Measurements from ENCODE around the gene RAPGEF6. TPM values are rescaled to one million over a fixed set of nuclear protein-coding genes. Genes with fewer than 3 reads are reported as not detected.

Gene RAPGEF6
- total RNA-seq, 1 donor = 15.6 TPM

DNA sequence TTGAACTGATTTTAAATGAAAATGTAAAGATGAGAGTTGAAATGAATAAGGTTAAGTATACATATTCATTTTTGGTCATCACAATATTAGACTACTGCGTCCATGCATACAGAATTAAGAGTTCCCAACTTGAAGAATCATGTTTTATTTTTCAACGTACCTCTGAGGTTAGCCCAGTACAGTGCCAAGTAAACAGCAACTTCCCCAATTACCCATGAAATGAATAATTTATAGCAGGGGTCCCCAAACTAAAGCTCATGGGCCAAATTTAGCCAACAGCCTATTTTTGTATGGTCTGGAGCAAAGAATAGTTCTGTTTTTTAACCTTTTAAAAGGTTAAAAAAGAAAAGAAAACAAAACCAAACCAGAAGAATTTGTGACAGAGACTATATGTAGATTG lies 203.2 kb downstream of the RAPGEF6 start:
- no peak for DNase-seq (ENCODE audit: insufficient read length, low spot score, missing footprints)
- Histone ChIP-seq H3K27me3 (ENCODE audit: insufficient read depth, low read length) (no peaks in the 10 kb centered on the region), H2AFZ (ENCODE audit: low read length) (no peak overlapping the region), H3K4me2 (ENCODE audit: insufficient read depth, low read length) (no peak overlapping the region), H4K20me1 (ENCODE audit: insufficient read depth, low read length) (no peaks in the 10 kb centered on the region), H3K4me1 (ENCODE audit: insufficient read depth, low read length) (no peaks in the 10 kb centered on the region), H3K4me3 (ENCODE audit: insufficient read depth, low read length) (no peak overlapping the region), H3K27ac (ENCODE audit: low read depth, low read length) (no peak overlapping the region), H3K9me3 (ENCODE audit: low read depth, low read length) (no peaks in the 10 kb centered on the region), H3K79me2 (ENCODE audit: insufficient read depth, low read length) (no peaks in the 10 kb centered on the region), H3K36me3 (ENCODE audit: insufficient read depth, low read length) (peaks cover 10% of the 10 kb centered on the region)
- TF ChIP-seq, protein P1, sequence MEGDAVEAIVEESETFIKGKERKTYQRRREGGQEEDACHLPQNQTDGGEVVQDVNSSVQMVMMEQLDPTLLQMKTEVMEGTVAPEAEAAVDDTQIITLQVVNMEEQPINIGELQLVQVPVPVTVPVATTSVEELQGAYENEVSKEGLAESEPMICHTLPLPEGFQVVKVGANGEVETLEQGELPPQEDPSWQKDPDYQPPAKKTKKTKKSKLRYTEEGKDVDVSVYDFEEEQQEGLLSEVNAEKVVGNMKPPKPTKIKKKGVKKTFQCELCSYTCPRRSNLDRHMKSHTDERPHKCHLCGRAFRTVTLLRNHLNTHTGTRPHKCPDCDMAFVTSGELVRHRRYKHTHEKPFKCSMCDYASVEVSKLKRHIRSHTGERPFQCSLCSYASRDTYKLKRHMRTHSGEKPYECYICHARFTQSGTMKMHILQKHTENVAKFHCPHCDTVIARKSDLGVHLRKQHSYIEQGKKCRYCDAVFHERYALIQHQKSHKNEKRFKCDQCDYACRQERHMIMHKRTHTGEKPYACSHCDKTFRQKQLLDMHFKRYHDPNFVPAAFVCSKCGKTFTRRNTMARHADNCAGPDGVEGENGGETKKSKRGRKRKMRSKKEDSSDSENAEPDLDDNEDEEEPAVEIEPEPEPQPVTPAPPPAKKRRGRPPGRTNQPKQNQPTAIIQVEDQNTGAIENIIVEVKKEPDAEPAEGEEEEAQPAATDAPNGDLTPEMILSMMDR (IDR thresholded peaks at IDR 0.05; ENCODE audit: extremely low read depth, low read depth, low read length) = no peak

DNA sequence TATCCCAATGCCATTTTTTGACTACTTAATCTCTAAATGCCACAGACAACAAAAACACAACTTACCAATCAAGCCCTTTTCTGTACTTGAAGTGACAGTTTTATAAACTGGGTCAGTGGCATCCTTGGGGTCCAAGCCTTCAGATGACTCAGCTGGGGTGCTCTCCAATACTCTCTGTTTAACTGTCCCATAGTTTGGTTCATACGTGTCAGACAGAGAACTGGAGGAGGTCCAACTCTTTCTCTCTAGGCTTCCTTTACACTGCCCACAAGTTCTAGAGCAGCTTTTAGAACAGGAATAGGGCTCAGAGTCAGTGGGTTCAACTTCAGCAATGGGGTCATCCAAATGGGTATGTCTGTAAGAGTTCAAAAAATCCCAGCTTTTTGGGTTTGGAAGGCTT lies 204.2 kb downstream of the RAPGEF6 start:
- Histone ChIP-seq H3K27ac (ENCODE audit: low read depth, low read length) (no peak overlapping the region), H3K9me3 (ENCODE audit: low read depth, low read length) (no peaks in the 10 kb centered on the region), H3K27me3 (ENCODE audit: insufficient read depth, low read length) (no peaks in the 10 kb centered on the region), H3K4me3 (ENCODE audit: insufficient read depth, low read length) (no peak overlapping the region), H3K4me1 (ENCODE audit: insufficient read depth, low read length) (no peaks in the 10 kb centered on the region), H2AFZ (ENCODE audit: low read length) (no peak overlapping the region), H4K20me1 (ENCODE audit: insufficient read depth, low read length) (no peaks in the 10 kb centered on the region), H3K79me2 (ENCODE audit: insufficient read depth, low read length) (no peaks in the 10 kb centered on the region), H3K36me3 (ENCODE audit: insufficient read depth, low read length) (peaks cover 11% of the 10 kb centered on the region), H3K4me2 (ENCODE audit: insufficient read depth, low read length) (no peak overlapping the region)
- peak; percentile 39 for DNase-seq (ENCODE audit: insufficient read length, low spot score, missing footprints)
- TF ChIP-seq, protein P1 (IDR thresholded peaks at IDR 0.05; ENCODE audit: extremely low read depth, low read depth, low read length) = no peak

DNA sequence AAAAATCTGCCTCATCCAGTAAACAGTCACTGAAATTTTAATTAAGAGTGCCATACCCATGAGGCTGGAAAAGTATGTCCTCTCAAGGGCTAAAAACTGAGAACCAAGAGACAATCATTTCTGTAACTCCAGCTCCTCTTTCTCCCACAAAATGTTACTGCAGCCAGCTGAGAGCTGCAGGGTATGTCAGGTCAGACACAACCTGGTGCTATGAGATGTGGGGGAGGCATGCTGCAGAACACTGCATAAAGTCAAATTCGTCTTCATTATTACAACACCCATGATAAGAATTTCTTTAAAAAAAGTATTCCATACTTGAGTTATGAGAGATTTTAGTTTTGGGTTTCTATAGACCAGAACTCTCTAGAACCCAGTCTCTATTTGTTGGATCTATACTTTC lies 209.0 kb downstream of the RAPGEF6 start:
- no peaks in the 10 kb centered on the region for H3K27me3 ChIP-seq (ENCODE audit: insufficient read depth, low read length)
- TF ChIP-seq, protein P1 (IDR thresholded peaks at IDR 0.05; ENCODE audit: extremely low read depth, low read depth, low read length) = no peak
- H3K4me2 ChIP-seq (ENCODE audit: insufficient read depth, low read length) = no peak overlapping the region
- H2AFZ ChIP-seq (ENCODE audit: low read length) = no peak overlapping the region
- DNase-seq (ENCODE audit: insufficient read length, low spot score, missing footprints) = no peak
- no peaks in the 10 kb centered on the region for H3K4me1 ChIP-seq (ENCODE audit: insufficient read depth, low read length)
- H3K36me3 ChIP-seq (ENCODE audit: insufficient read depth, low read length) = peaks cover 4% of the 10 kb centered on the region
- H4K20me1 ChIP-seq (ENCODE audit: insufficient read depth, low read length) = no peaks in the 10 kb centered on the region
- no peaks in the 10 kb centered on the region for H3K79me2 ChIP-seq (ENCODE audit: insufficient read depth, low read length)
- H3K4me3 ChIP-seq (ENCODE audit: insufficient read depth, low read length) = no peak overlapping the region
- no peaks in the 10 kb centered on the region for H3K9me3 ChIP-seq (ENCODE audit: low read depth, low read length)
- H3K27ac ChIP-seq (ENCODE audit: low read depth, low read length) = no peak overlapping the region

DNA sequence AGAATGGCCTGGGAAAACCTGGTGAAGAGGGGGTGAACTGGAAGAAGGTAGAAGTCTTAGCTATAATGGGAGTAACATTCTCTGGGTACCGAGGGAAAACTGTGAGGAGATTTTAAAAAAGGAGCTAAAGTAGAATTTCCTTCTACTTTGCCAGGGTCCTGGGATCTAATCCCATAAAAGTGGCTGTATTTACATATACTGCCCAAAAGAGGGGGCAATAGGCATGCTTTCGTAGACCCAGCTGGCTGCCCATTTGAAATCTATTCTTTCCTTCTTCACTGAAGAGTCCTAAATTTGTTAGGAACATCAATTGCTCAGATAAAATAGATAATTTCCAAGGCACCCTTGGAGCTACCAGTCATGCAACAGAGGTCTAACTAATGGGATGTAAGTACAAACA lies 212.0 kb downstream of the RAPGEF6 start:
- Histone ChIP-seq H3K9me3 (ENCODE audit: low read depth, low read length) (no peaks in the 10 kb centered on the region), H3K4me3 (ENCODE audit: insufficient read depth, low read length) (no peak overlapping the region), H4K20me1 (ENCODE audit: insufficient read depth, low read length) (no peaks in the 10 kb centered on the region), H3K4me2 (ENCODE audit: insufficient read depth, low read length) (no peak overlapping the region), H3K27ac (ENCODE audit: low read depth, low read length) (no peak overlapping the region), H3K27me3 (ENCODE audit: insufficient read depth, low read length) (no peaks in the 10 kb centered on the region), H2AFZ (ENCODE audit: low read length) (no peak overlapping the region), H3K4me1 (ENCODE audit: insufficient read depth, low read length) (no peaks in the 10 kb centered on the region), H3K79me2 (ENCODE audit: insufficient read depth, low read length) (no peaks in the 10 kb centered on the region), H3K36me3 (ENCODE audit: insufficient read depth, low read length) (peaks cover 4% of the 10 kb centered on the region)
- TF ChIP-seq, protein P1 (IDR thresholded peaks at IDR 0.05; ENCODE audit: extremely low read depth, low read depth, low read length) = peak; percentile 61
- DNase-seq (ENCODE audit: insufficient read length, low spot score, missing footprints) = peak; percentile 83

Data from osteoblast (primary cell).